Endothelial cell of umbilical vein (primary cell): ENCODE results near the gene ATXN7L1. TPM values are rescaled to one million over a fixed set of nuclear protein-coding genes. Genes with fewer than 3 reads are reported as not detected.

Experiments
- BruUV-seq: library from RNA; stranded (reverse); fragments of 400-500 nt; replicated peaks from 2 replicates; lab custom pipeline; 2021; lab: Mats Ljungman, UMichigan
- CTCF ChIA-PET: fragments of 300-600, 350-600 bp; sonication (Branson Sonifier 250); formaldehyde crosslinking; loops from one replicate; lab custom pipeline; 2021; ENCODE audit warnings: antibody characterized with exemption, inconsistent platforms; lab: Charles Lee
- POLR2A ChIA-PET: fragments of 300-600, 350-600 bp; sonication (Branson Sonifier 250); formaldehyde crosslinking; loops from one replicate; lab custom pipeline; 2021; ENCODE audit warnings: antibody characterized with exemption, inconsistent platforms; lab: Charles Lee
- DNase-seq: peaks from one replicate; pipeline ENCODE4 v3.0.0-alpha.2; 2011; ENCODE audit warnings: low read depth, low spot score
- FAIRE-seq: peaks from 2 replicates; lab custom pipeline; 2011; peaks lifted over from hg19 to GRCh38; lab: Jason Lieb, UNC
- H2AFZ ChIP-seq: 2 replicates; pipeline ENCODE4 v1.6.0; 2012; ENCODE audit warnings: low read depth, low read length, control low read depth, inconsistent platforms
- H3K27ac ChIP-seq: 2 replicates; pipeline ENCODE4 v1.5.1; 2011; ENCODE audit warnings: low read depth, mild to moderate bottlenecking, control low read depth, low read length, moderate library complexity; ENCODE audit not compliant: insufficient read depth
- H3K27me3 ChIP-seq, 2 experiments: 2 replicates each; pipeline versions ENCODE4 v1.6.0 to v1.6.1; 2011; ENCODE audit warnings: low read length in 2 of 2, mixed read lengths in 1 of 2; ENCODE audit not compliant: control insufficient read depth in 2 of 2, insufficient read depth in 2 of 2
- H3K36me3 ChIP-seq, 2 experiments: 2 replicates in 1 of 2; 3 replicates in 1 of 2; pipeline ENCODE4 v1.5.1; 2011; ENCODE audit warnings: low read length in 2 of 2, mild to moderate bottlenecking in 1 of 2, moderate library complexity in 1 of 2; ENCODE audit not compliant: control insufficient read depth in 2 of 2, insufficient read depth in 2 of 2; ENCODE audit errors: extremely low read depth in 1 of 2
- H3K4me1 ChIP-seq: 3 replicates; pipeline ENCODE4 v1.5.1; 2011; ENCODE audit warnings: mild to moderate bottlenecking, low read length; ENCODE audit not compliant: control insufficient read depth, insufficient read depth; ENCODE audit errors: extremely low read depth
- H3K4me2 ChIP-seq: 2 replicates; pipeline ENCODE4 v1.6.1; 2011; ENCODE audit warnings: low read length, control low read depth, mixed read lengths; ENCODE audit not compliant: insufficient read depth
- H3K4me3 ChIP-seq, 3 experiments: fragments of 200-600 bp in 1 of 3; sonication (generic), shearing (Covaris generic) in 1 of 3; replicated peaks in 1 of 3; 2 replicates each; pipeline ENCODE4 v1.5.1; 2011 to 2016; ENCODE audit warnings: control low read depth in 3 of 3, low read length in 3 of 3, mild to moderate bottlenecking in 2 of 3, inconsistent platforms in 1 of 3, low read depth in 1 of 3, moderate library complexity in 1 of 3; ENCODE audit not compliant: insufficient read depth in 1 of 3
- H3K79me2 ChIP-seq: 2 replicates; pipeline ENCODE4 v1.6.0; 2012; ENCODE audit warnings: low read length, inconsistent platforms; ENCODE audit not compliant: control insufficient read depth, insufficient read depth
- H3K9ac ChIP-seq: replicated peaks from 2 replicates; pipeline ENCODE3; 2011; ENCODE audit warnings: low read length, control low read depth; ENCODE audit not compliant: insufficient read depth; ENCODE audit errors: extremely low read depth
- H3K9me1 ChIP-seq: replicated peaks from 3 replicates; pipeline ENCODE4 v1.6.0; 2011; ENCODE audit warnings: mild to moderate bottlenecking, low read length; ENCODE audit not compliant: control insufficient read depth, insufficient read depth; ENCODE audit errors: extremely low read depth
- H3K9me3 ChIP-seq: replicated peaks from 2 replicates; pipeline ENCODE4 v1.5.1; 2012; ENCODE audit warnings: low read length, inconsistent platforms; ENCODE audit not compliant: control insufficient read depth, insufficient read depth
- H4K20me1 ChIP-seq: replicated peaks from 2 replicates; pipeline ENCODE3; 2011; ENCODE audit warnings: mild to moderate bottlenecking, low read length; ENCODE audit not compliant: control insufficient read depth, insufficient read depth; ENCODE audit errors: extremely low read depth
- CTCF ChIP-seq, 2 donors: IDR thresholded peaks; 1 replicate in 1 of 2; 2 replicates in 1 of 2; pipeline ENCODE4 v1.5.1; 2011; ENCODE audit warnings: low read length in 2 of 2, mild to moderate bottlenecking in 2 of 2, moderate library complexity in 2 of 2, control low read depth in 1 of 2, inconsistent platforms in 1 of 2, low read depth in 1 of 2; ENCODE audit not compliant: insufficient read depth in 1 of 2; ENCODE audit errors: extremely low read depth in 1 of 2
- EZH2 ChIP-seq: IDR thresholded peaks from 2 replicates; pipeline ENCODE4 v1.6.1; 2012; ENCODE audit warnings: borderline replicate concordance, low read depth, mild to moderate bottlenecking, moderate library complexity, low read length, inconsistent platforms; ENCODE audit not compliant: severe bottlenecking
- FOS ChIP-seq: IDR thresholded peaks from 2 replicates; pipeline ENCODE4 v1.6.1; 2011; ENCODE audit warnings: mild to moderate bottlenecking, low read length, moderate library complexity, borderline replicate concordance; ENCODE audit not compliant: insufficient read depth
- GATA2 ChIP-seq: IDR thresholded peaks from 2 replicates; pipeline ENCODE4 v1.7.0; 2011; ENCODE audit warnings: low read depth, mild to moderate bottlenecking, moderate library complexity, mixed read lengths, low read length; ENCODE audit not compliant: insufficient read length, insufficient read depth
- JUN ChIP-seq: IDR thresholded peaks from 2 replicates; pipeline ENCODE4 v1.6.1; 2011; ENCODE audit warnings: borderline replicate concordance, low read depth; ENCODE audit not compliant: insufficient read length, insufficient read depth
- MYC ChIP-seq: IDR thresholded peaks from one replicate; pipeline ENCODE4 v1.6.1; 2011; ENCODE audit warnings: mild to moderate bottlenecking, low read depth, low read length
- POLR2A ChIP-seq: IDR thresholded peaks from 2 replicates; pipeline ENCODE4 v1.6.1; 2012; ENCODE audit warnings: low read depth, mild to moderate bottlenecking, control low read depth, low read length
- POLR2AphosphoS5 ChIP-seq: IDR thresholded peaks from 2 replicates; pipeline ENCODE4 v1.6.1; 2012; ENCODE audit warnings: low read depth, mild to moderate bottlenecking, control low read depth, low read length, moderate library complexity; ENCODE audit not compliant: insufficient read depth
- dilution Hi-C: fragments of 300-500 bp; cut with MboI; formaldehyde crosslinking; loops from one replicate; pipeline ENCODE4 v1.15.0; 2019; ENCODE audit warnings: low sequenced_read_pairs; ENCODE audit not compliant: extremely low pct_ligation_motif_present
- intact Hi-C: fragments of 100-400 bp; cut with micrococcal nuclease; formaldehyde crosslinking; loops from one replicate; pipeline ENCODE4 v1.10.0; 2022
- polyA plus RNA-seq, 4 experiments: library from polyadenylated mRNA; depleted of rRNA in 3 of 4; stranded (reverse) in 3 of 4; unstranded in 1 of 4; fragments of >200 nt; gene quantifications; 2 replicates each; pipeline versions ENCODE4 v1.2.1 to v1.2.3, GENCODE V29; 2011 to 2012; ENCODE audit warnings: missing spikeins in 1 of 4
- total RNA-seq: library from RNA; stranded (reverse); gene quantifications from 2 replicates; pipeline ENCODE4 v1.2.3, GENCODE V29; 2021
- TF ChIP-seq, protein P1 (sequence below): IDR thresholded peaks from 2 replicates; pipeline ENCODE4 v1.6.1; 2011; ENCODE audit not compliant: insufficient read depth, insufficient read length

Gene ATXN7L1
- total and polyA plus RNA-seq, 2 donors (not counting 3 experiments of a cell fraction or from before 2014, with no cell fraction given) = 4.6 to 15.6 TPM

GRCh38 chr7:105896407-105896911 is 20.1 kb upstream of the ATXN7L1 start:
- intact Hi-C loops = no loop called here
- CTCF ChIA-PET = interaction anchor here (1.0 to 1.6 kb wide), 6 partner anchors 8 to 154 kb away, joined by 3 to 4 read pairs (median 3); partner anchors contain the start of gene ATXN7L1

More at GRCh38 chr7:105896407-105896911, 20.1 kb upstream of the ATXN7L1 start:
- H3K27me3 ChIP-seq = peaks cover 0 to 3% of the 10 kb centered on the region in 2 experiments
- DNase-seq (no peak), FAIRE-seq (no peak)
- no peak overlapping the region for H3K4me2 ChIP-seq
- no peaks in the 10 kb centered on the region for H3K79me2 ChIP-seq
- H3K27ac ChIP-seq = no peak overlapping the region
- no peak overlapping the region for H3K9ac ChIP-seq
- dilution Hi-C loops = no loop called here
- no TSS peak for BruUV-seq
- POLR2A ChIA-PET = no interaction called here
- TF ChIP-seq, protein P1, sequence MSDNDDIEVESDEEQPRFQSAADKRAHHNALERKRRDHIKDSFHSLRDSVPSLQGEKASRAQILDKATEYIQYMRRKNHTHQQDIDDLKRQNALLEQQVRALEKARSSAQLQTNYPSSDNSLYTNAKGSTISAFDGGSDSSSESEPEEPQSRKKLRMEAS = no peak
- TF ChIP-seq FOS = no peak
- TF ChIP-seq MYC = no peak
- no peak for TF ChIP-seq GATA2
- TF ChIP-seq JUN = no peak
- no peak for TF ChIP-seq EZH2
- no peak for TF ChIP-seq POLR2AphosphoS5
- no peak for TF ChIP-seq POLR2A
- TF ChIP-seq CTCF (IDR thresholded peaks at IDR 0.05; ENCODE audit: extremely low read depth in 1 of 2, insufficient read depth in 1 of 2, low read depth in 1 of 2, low read length in 2 of 2) = no peak
- no peaks in the 10 kb centered on the region for H4K20me1 ChIP-seq
- H3K9me1 ChIP-seq = peaks cover 3% of the 10 kb centered on the region
- H3K4me3 ChIP-seq = no peak overlapping the region
- no peaks in the 10 kb centered on the region for H3K9me3 ChIP-seq
- H3K36me3 ChIP-seq = no peaks in the 10 kb centered on the region
- no peaks in the 10 kb centered on the region for H3K4me1 ChIP-seq
- no peak overlapping the region for H2AFZ ChIP-seq
